HG03280 (cell line): Measurements from ENCODE around the gene JMJD6.
"Not testable (repeated sequence)": the region's sequence is repeated elsewhere in the genome, so short reads cannot be mapped to it uniquely, and the experiment has no call there.

Experiments used
- ATAC-seq: cut with Tn5 transposase; IDR thresholded peaks from one replicate; pipeline ENCODE4 v1.9.1; 2021; ENCODE audit warnings: mild to moderate bottlenecking, moderate library complexity; ENCODE audit not compliant: unreplicated experiment

Gene JMJD6

GRCh38 chr17:76718516-76718915 is 7.9 kb downstream of the JMJD6 start:
- ATAC-seq: no peak

- ATAC-seq: no peak
Measured at GRCh38 chr17:76716839-76717215, 9.6 kb downstream of the JMJD6 start.

- no peak for ATAC-seq
Measured at GRCh38 chr17:76716146-76716838, 10.1 kb downstream of the JMJD6 start.

GRCh38 chr17:76715496-76715830 is 10.9 kb downstream of the JMJD6 start:
- ATAC-seq: no peak

GRCh38 chr17:76714822-76715495 is 11.4 kb downstream of the JMJD6 start:
- ATAC-seq: no peak

GRCh38 chr17:76714336-76714735 is 12.1 kb downstream of the JMJD6 start:
- no peak for ATAC-seq

GRCh38 chr17:76713765-76714164 is 12.6 kb downstream of the JMJD6 start:
- ATAC-seq: no peak

- ATAC-seq: not testable (repeated sequence)
Measured at GRCh38 chr17:76712321-76712720, 14.1 kb downstream of the JMJD6 start.

GRCh38 chr17:76710863-76711611 is 15.4 kb downstream of the JMJD6 start, which contains the start of gene MXRA7:
TSS of gene MXRA7 (minus strand) at chr17:76710965. CDS start at chr17:76710946, 19 bp downstream.
- peak; percentile 55 for ATAC-seq

GRCh38 chr17:76709951-76710862 is 16.2 kb downstream of the JMJD6 start:
- ATAC-seq: peak; percentile 30

- ATAC-seq: no peak
Measured at GRCh38 chr17:76709077-76709950, 17.1 kb downstream of the JMJD6 start.

- no peak for ATAC-seq
Measured at GRCh38 chr17:76707985-76708807, 18.2 kb downstream of the JMJD6 start.

GRCh38 chr17:76706817-76707216 is 19.6 kb downstream of the JMJD6 start:
- no peak for ATAC-seq

GRCh38 chr17:76704805-76705204 is 21.6 kb downstream of the JMJD6 start:
- no peak for ATAC-seq

GRCh38 chr17:76702941-76703637 is 23.3 kb downstream of the JMJD6 start:
- no peak for ATAC-seq

- no peak for ATAC-seq
Measured at GRCh38 chr17:76702076-76702475, 24.3 kb downstream of the JMJD6 start.

- no peak for ATAC-seq
Measured at GRCh38 chr17:76701471-76701967, 24.9 kb downstream of the JMJD6 start.
